Uterus (tissue), 4 donors: ENCODE results near the gene CDK11A. TPM values are rescaled to one million over a fixed set of nuclear protein-coding genes. Genes with fewer than 3 reads are reported as not detected.
"Not testable (repeated sequence)": the region's sequence is repeated elsewhere in the genome, so short reads cannot be mapped to it uniquely, and the experiment has no call there.

Source experiments
- DNase-seq, 2 donors: peaks; one replicate each; pipeline ENCODE4 v3.0.0-alpha.2; 2019 to 2020
- H3K27ac ChIP-seq, 2 donors: fragments of 200-600 bp; sonication (generic); 1 replicate in 1 of 2; 2 replicates in 1 of 2; pipeline ENCODE4 v1.5.1; 2016 to 2018
- H3K27me3 ChIP-seq, 2 donors: fragments of 200-600 bp; sonication (generic); one replicate each; pipeline ENCODE4 v1.5.1; 2018 to 2019; ENCODE audit warnings: control low read depth in 1 of 2
- H3K36me3 ChIP-seq, 2 donors: fragments of 200-600 bp; sonication (generic); one replicate each; pipeline ENCODE4 v1.5.1; 2019; ENCODE audit warnings: control low read depth in 1 of 2
- H3K4me1 ChIP-seq, 2 donors: fragments of 200-600 bp; sonication (generic); one replicate each; pipeline ENCODE4 v1.5.1; 2018 to 2019; ENCODE audit warnings: control low read depth in 1 of 2
- H3K4me3 ChIP-seq, 2 donors: fragments of 200-600 bp; sonication (generic); 1 replicate in 1 of 2; 2 replicates in 1 of 2; pipeline ENCODE4 v1.5.1; 2018 to 2019; ENCODE audit warnings: mild to moderate bottlenecking in 1 of 2
- H3K9me3 ChIP-seq, 2 donors: fragments of 200-600 bp; sonication (generic); one replicate each; pipeline ENCODE4 v1.5.1; 2019; ENCODE audit warnings: control low read depth in 1 of 2
- POLR2A ChIP-seq, 2 donors: fragments of 450-650 bp; IDR thresholded peaks; one replicate each; pipeline ENCODE4 v1.6.1; 2016; ENCODE audit warnings: antibody characterized with exemption in 2 of 2, mild to moderate bottlenecking in 1 of 2, moderate library complexity in 1 of 2
- intact Hi-C: fragments of 100-400 bp; cut with DNase I; formaldehyde crosslinking; loops from one replicate; pipeline ENCODE4 v1.15.1; 2023; ENCODE audit warnings: low total_unique reads
- total RNA-seq, 4 donors: library from RNA; depleted of rRNA in 3 of 4; stranded (reverse); fragments of >200 nt in 3 of 4; gene quantifications; one replicate each; pipeline versions ENCODE4 v1.1.0 to v1.2.4, GENCODE V29; 2014 to 2023
- TF ChIP-seq, protein P1 (sequence below), 4 experiments: fragments of 200-600 bp in 2 of 4; fragments of 450-650 bp in 2 of 4; sonication (generic) in 2 of 4; IDR thresholded peaks; one replicate each; pipeline ENCODE4 v1.5.1; 2016 to 2019; ENCODE audit warnings: antibody characterized with exemption in 4 of 4, mild to moderate bottlenecking in 2 of 4, moderate library complexity in 1 of 4
- donor health status: DM: yes; HTN: yes; CAD: no.

CDK11A gene
- total RNA-seq, 4 donors from 2014 or later: 1.8 to 60.0 (median 7.5) TPM

GRCh38 chr1:1754051-1754815, 30.1 kb upstream of the CDK11A start:
- H3K4me1 ChIP-seq: no peaks in the 10 kb centered on the region
- no peak for DNase-seq
- H3K4me3 ChIP-seq: no peak overlapping the region
- H3K36me3 ChIP-seq: no peaks in the 10 kb centered on the region
- no peaks in the 10 kb centered on the region for H3K27me3 ChIP-seq
- no peaks in the 10 kb centered on the region for H3K9me3 ChIP-seq
- no peak overlapping the region for H3K27ac ChIP-seq
- intact Hi-C loops: no loop called here
- no peak for TF ChIP-seq POLR2A (IDR thresholded peaks at IDR 0.05)
- TF ChIP-seq, protein P1, sequence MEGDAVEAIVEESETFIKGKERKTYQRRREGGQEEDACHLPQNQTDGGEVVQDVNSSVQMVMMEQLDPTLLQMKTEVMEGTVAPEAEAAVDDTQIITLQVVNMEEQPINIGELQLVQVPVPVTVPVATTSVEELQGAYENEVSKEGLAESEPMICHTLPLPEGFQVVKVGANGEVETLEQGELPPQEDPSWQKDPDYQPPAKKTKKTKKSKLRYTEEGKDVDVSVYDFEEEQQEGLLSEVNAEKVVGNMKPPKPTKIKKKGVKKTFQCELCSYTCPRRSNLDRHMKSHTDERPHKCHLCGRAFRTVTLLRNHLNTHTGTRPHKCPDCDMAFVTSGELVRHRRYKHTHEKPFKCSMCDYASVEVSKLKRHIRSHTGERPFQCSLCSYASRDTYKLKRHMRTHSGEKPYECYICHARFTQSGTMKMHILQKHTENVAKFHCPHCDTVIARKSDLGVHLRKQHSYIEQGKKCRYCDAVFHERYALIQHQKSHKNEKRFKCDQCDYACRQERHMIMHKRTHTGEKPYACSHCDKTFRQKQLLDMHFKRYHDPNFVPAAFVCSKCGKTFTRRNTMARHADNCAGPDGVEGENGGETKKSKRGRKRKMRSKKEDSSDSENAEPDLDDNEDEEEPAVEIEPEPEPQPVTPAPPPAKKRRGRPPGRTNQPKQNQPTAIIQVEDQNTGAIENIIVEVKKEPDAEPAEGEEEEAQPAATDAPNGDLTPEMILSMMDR (IDR thresholded peaks at IDR 0.05): no peak

- intact Hi-C loops: no loop called here
- H3K36me3 ChIP-seq: no peaks in the 10 kb centered on the region
- no peak for DNase-seq
- no peak overlapping the region for H3K4me3 ChIP-seq
- H3K4me1 ChIP-seq: no peaks in the 10 kb centered on the region
- TF ChIP-seq POLR2A (IDR thresholded peaks at IDR 0.05): no peak
- TF ChIP-seq, protein P1 (IDR thresholded peaks at IDR 0.05): no peak
- H3K27ac ChIP-seq: no peak overlapping the region
- no peaks in the 10 kb centered on the region for H3K27me3 ChIP-seq
- no peaks in the 10 kb centered on the region for H3K9me3 ChIP-seq
Observed at GRCh38 chr1:1753607-1754005, 29.4 kb upstream of the CDK11A start.

DNA sequence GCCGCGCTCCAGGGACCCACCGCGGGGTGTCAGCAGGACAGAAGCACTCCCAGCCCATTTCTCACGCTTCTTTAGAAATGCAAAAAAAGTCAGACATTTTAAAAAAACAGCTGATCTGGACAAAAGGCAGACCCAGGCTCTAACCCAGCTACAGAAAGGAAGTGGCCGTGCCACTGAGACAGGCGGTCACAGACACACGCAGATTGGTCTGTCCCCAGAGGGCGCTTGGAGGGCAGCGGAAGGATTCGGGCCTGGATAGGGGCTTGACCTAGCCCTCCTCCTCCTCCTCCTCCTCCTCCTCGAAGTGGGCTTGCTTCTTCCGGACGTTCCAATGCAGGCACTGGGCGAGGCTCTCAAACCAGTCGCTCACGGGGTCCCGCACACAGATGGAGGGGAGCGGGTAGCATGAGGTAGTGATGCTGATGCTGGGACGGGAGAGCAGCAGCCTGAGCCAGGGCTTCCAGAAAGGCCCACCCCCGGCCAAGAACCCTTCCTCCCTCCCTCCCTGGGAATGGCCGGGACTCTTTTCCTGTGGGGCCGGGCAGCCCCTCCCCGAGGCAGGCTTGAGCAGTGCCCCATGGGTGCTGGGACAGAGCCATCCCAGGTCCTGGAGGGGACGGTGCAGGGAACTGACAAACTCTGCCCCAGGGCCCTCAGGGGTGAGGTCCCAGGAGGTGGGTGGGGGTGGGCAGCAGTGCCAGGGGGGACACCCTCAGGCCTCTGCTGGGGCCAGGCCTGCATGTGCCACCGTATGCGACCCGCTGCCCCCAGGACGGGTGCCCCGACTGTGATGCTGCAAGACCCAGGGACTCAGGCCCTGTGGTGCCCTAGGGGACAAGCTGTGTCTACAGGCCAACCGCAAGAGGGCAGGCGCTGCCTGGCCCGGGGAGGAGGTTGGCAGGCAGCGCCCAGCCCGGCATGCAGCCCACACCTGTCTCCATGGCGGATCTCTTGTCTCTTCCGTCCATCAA, 28.8 kb upstream of the CDK11A start:
- H3K36me3 ChIP-seq: no peaks in the 10 kb centered on the region
- intact Hi-C loops: no loop called here
- H3K9me3 ChIP-seq: no peaks in the 10 kb centered on the region
- H3K4me1 ChIP-seq: no peaks in the 10 kb centered on the region
- no peak overlapping the region for H3K4me3 ChIP-seq
- TF ChIP-seq POLR2A (IDR thresholded peaks at IDR 0.05): no peak
- TF ChIP-seq, protein P1 (IDR thresholded peaks at IDR 0.05): no peak
- H3K27ac ChIP-seq: no peak overlapping the region
- DNase-seq: no peak
- H3K27me3 ChIP-seq: no peaks in the 10 kb centered on the region

DNA sequence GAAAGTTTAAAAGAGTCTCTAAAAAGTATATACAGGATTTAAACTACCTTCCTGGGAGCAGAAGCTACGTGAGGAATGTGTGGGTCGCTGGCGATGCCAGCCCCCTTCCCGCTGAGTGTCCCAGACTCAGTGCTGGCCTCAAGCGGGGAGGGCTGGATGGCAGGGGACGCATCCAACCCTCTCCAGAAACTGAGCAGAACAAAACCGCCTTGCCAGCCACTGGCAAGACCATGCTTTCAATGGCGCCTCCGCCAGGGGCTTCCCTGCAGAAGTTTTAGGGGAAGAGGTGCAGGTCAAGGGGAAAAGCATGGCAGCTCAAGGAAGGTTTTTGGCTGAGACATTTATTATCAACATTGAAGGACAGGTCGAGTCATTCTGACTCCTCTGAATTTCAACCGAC, 28.0 kb upstream of the CDK11A start:
- no peaks in the 10 kb centered on the region for H3K36me3 ChIP-seq
- intact Hi-C loops: no loop called here

GRCh38 chr1:1749941-1750340, 25.8 kb upstream of the CDK11A start:
- H3K4me1 ChIP-seq, DNase-seq, H3K36me3 ChIP-seq, H3K9me3 ChIP-seq, intact Hi-C loops, H3K4me3 ChIP-seq, H3K27ac ChIP-seq, H3K27me3 ChIP-seq: not testable (repeated sequence)

More for the DNA sequence above, 28.0 kb upstream of the CDK11A start:
- H3K4me1 ChIP-seq: no peaks in the 10 kb centered on the region
- no peaks in the 10 kb centered on the region for H3K9me3 ChIP-seq
- DNase-seq: no peak
- TF ChIP-seq, protein P1 (IDR thresholded peaks at IDR 0.05): no peak
- TF ChIP-seq POLR2A (IDR thresholded peaks at IDR 0.05): no peak
- no peaks in the 10 kb centered on the region for H3K27me3 ChIP-seq
- no peak overlapping the region for H3K27ac ChIP-seq
- no peak overlapping the region for H3K4me3 ChIP-seq
